RKO (cell line): ENCODE measurements around the gene SRM.
A peak's percentile ranks its signal among the peaks of the same experiment; 100 is the strongest.
"Not testable (repeated sequence)": the region's sequence is repeated elsewhere in the genome, so short reads cannot be mapped to it uniquely, and the experiment has no call there.

Experiments
- DNase-seq: peaks from one replicate; pipeline ENCODE4 v3.0.0-alpha.2; 2016; ENCODE audit warnings: low spot score

SRM gene

DNA sequence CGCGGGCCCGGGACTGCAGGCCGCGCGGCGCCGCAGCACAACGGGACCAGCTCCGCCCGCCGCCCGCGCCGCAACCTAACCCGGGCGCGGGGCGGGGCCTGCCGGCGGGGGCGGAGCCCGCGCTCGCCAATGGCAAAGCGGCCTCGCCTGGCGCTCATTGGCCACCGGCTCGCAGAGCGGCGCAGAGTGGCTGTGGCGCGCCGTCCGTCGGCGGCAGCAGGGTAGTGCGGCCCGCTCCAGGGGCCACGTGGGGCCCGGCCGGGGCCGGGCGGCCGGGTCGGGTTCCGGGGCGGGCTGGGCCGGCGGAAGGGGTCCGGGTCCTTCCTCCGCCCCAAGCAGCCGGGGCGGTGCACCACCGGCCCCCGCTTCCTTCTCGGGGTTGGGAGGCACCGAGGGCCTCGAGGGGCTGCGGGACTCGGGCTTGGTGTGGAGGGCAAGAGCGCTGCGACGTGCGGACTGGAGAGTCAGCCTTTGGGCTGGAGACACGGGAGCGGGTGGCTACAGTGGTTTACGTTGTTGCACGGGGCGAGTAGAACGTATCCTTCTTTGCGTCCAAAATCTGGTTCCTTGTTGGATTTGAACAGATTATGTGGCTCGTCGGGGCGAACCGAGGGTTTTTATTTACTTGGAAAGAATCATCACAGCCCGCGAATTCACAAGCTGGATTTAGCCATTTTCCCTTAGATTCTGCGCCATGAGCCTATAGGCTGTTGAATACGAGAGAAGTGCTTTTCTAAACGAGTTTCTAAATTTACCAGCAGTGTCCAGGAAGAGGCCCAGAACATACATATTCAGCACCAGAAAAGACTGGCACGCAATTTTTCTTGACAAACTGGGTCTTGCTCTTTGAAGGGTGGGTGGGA is at the start of gene SRM:
Gene SRM (minus strand): TSS at position 51 of the 863 bp plus-strand sequence. CDS start 75 bp downstream, outside the sequence.
- peak; percentile 91 for DNase-seq

DNA sequence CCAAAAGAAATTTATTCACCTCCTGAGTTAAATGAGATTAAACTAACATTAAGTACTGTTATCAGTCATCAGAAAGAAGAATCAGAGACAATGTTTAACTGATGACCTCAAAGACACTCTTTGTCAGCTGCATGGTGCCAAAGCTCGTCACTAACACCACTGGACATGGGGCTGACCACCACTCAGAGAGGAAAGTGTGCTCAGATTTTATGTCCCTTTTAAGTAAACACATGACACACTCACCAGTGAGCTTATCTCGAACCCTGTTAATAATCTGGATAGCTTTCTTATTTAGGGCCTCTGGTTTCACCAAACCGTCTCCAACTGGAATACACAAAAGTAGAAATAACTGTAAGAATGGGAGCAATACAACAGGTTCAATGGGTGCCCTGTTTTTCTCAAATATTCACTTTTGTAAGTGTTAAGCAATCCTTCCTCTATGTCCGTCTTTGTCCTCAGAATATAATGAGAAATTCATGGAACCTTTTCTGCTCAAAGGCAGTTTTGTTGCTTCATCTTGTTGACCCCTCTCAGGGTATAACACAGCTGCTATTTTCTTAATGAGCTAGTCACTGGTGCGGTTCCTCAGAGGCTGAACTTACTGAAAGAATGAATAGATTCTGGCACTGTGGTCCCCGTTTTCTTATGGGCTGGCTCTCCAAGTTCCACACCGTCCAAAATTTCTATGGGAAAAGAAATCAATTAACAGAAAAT is 49.4 kb upstream of the SRM start:
- DNase-seq, result no peak

DNA sequence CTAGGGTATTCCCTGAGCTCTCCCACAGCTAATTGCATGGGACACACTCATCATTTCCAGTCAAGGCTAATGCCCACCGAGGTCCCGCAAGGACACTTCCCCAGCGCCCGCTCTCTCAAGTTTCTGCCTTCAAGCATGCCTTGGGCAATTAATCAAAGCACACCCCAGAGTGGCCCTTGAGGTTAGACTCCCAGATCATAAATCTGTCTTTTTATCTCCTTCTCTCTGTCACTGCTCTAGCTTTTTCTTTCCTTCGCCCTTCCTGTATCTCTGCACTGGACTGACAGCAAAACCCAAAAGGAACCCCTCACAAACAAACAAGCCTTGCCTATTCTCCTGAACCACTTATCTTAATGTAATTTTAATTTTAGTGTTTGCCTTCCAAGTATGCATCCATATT is 47.8 kb upstream of the SRM start:
- DNase-seq, result no peak

DNA sequence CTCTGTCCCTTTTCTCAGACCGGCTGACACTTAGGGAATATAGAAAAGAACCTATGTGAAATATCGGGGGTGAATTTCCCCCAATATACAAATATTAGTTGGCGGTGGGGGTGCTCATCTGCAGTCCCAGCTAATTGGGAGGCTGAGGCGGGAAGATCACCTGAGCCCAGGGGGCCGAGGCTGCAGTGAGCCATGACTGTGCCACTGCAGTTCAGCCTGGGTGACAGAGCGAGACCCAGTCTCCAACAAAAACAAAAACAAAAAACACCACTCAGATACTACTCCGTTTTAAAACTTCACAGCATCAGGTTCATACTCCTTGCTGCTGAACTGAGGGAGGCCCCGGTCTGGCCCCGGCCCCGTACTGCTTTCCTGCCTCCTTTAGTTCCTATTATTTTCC is 45.8 kb upstream of the SRM start:
- DNase-seq, result no peak

DNA sequence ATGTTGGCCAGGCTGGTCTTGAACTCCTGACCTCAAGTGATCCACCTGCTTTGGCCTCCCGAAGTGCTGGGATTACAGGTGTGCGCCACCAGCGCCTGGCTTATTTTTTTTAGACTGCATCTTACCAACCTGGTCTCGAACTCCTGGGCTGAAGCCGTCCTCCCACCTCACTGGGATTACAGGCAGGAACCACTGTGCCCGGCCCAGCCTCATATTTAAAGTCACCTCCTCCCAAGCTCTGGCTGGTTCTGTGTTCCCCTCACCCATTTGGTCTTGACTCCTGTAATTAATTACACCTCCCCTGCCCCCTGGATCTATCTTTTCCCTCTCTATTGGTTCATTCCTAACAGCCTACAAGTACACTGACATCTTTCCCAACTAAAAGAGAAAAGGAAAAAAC is 41.5 kb upstream of the SRM start:
- DNase-seq, result no peak

DNA sequence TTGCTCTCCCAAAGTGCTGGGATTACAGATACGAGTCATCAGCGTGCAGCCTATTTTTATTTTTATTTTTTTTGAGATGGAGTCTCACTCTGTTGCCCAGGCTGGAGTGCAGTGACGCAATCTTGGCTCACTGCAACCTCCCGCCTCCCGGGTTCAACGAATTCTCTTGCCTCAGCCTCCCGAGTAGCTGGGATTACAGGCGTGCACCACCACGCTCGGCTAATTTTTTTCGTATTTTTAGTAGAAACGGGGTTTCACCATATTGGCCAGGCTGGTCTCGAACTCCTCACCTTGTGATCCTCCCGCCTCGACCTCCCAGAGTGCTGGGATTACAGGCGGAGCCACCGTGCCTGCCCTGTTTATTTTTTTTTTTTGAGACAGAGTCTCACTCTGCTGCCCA is 41.0 kb upstream of the SRM start:
- DNase-seq, result not testable (repeated sequence)

DNA sequence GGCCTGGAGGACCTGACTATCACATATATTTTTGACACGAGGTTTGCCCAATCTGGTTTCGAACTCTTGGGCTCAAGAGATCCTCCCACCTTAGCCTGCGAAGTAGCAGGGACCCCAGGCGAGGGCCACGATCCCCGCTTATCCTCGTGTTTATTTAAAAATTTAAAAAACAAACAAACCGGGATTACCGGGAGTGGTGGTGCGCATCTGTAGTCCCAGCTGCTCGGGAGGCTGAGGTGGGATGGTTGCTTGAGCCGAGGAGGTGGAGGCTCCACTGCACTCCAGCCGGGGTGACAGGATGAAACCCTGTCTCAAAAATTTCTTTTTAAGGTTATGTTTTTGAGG is 40.3 kb upstream of the SRM start:
- DNase-seq, result no peak

DNA sequence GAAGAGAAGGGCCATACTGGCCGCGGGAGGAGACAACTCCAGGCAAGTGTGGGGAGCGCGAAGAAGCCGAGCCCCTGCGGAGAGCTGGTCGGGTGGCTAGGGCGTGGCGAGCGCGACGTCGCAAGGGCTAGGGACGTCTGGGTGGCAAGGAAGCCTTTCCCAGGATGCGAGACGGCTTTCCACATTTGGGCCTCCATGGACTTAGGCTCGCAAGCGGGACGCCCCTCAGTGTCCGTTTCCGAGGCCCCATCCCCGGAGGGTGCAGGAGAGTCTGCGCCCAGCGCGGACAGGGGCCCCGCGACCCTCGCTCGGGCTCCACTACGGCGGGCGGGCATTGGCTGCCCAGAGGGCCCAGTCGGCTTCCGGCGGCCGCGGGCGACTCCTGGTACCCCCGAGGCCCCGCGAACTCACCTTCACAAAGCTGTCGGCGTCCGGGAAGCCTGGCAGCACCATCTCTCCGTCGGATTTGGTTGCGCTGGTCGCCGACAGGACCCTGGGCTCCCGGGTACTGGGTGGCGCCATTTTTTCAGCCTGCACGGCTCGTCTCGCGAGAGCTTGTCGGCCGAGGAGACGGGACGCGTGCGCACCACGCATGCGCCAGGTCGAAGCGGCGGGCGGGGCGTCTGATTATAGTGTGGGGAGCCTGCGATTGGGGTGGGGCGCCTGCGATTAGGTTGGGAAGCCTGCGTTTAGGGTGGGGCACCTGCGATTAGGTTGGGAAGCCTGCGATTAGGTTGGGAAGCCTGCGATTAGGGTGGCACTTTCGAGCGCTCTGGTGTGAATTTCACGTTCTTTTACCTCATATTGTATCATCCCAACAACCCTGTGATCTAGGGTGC is 39.7 kb upstream of the SRM start, which contains the start of gene EXOSC10:
Gene EXOSC10 (minus strand): TSS at position 560 of the 839 bp plus-strand sequence. CDS start 38 bp downstream, at position 522.
- peak; percentile 90 for DNase-seq

DNA sequence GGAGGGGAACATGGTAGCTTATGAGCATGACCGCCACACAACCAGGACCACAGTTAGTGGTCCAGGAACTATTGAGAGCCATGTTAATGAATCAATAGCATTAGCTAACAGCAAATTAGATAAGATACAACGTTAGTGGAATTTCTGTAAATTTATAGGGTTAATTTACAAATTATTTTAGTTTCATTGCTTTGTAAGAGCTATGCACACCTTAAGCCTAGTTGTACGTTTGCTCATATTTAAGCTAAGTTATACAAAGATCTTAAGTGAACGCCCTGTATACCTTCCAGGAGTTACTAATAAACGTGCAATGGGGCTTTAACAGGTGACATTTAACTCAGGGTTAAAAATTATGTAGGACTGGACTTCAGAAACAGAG is 39.1 kb upstream of the SRM start:
- no peak for DNase-seq

DNA sequence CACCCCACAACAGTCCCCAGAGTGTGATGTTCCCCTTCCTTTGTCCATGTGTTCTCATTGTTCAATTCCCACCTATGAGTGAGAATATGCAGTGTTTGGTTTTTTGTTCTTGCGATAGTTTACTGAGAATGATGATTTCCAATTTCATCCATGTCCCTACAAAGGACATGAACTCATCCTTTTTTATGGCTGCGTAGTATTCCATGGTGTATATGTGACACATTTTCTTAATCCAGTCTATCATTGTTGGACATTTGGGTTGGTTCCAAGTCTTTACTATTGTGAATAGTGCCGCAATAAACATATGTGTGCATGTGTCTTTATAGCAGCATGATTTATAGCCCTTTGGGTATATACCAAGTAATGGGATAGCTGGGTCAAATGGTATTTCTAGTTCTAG is 24.0 kb upstream of the SRM start:
- DNase-seq, result not testable (repeated sequence)

DNA sequence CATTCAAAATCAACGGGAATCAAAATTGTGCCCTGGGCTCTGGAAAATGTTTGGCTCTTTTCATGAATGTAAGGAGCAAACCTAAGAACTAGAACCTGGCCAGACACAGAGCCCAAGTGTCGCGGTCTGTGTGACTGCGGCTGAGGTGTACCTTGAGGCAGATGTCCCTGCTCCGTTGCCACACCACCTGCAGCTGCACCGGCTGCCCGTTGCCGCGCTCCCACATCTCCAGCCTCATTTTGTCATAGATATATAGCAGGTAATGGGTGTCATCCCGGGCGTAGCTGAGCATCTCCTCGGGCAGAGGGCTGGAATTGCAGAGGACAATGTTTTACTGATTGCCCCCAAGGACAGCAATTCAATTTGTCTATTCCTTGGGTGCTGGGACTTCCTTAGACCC is 21.1 kb upstream of the SRM start:
- DNase-seq, result no peak

DNA sequence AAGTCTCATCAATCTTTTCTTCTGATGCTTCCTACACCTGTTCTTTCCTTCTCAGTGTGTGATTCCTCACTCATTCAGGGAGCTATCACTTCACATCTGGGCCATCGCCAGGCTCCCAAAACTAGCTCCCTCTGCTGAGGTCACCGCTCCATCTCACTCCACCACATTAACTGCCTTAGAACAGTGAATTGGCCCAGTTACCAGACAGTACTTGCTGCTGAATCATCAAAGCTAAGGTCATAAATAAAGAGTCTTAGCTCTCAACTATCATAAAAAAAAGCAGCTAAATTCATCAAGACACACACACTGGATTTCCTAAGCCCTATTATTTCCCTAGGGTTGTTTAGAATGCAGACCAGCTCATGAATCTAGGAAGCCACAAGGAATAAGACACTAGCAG is 18.8 kb upstream of the SRM start:
- DNase-seq, result no peak

DNA sequence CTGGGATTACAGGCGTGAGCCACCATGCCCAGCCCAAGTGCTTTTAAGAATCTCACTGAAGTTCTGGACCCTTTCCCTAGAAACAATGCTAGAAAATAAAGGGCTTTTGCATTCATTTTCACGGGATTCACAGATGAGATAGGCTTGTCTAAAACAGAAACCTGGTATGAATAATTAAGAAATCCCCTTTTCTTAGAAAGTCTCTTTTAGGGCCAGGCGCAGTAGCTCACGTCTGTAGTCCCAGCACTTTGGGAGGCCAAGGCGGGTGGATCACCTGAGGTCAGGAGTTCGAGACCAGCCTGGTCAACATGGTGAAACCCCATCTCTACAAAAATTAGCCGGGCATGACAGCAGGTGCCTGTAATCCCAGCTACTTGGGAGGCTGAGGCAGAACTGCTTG is 13.6 kb upstream of the SRM start:
- DNase-seq, result not testable (repeated sequence)

DNA sequence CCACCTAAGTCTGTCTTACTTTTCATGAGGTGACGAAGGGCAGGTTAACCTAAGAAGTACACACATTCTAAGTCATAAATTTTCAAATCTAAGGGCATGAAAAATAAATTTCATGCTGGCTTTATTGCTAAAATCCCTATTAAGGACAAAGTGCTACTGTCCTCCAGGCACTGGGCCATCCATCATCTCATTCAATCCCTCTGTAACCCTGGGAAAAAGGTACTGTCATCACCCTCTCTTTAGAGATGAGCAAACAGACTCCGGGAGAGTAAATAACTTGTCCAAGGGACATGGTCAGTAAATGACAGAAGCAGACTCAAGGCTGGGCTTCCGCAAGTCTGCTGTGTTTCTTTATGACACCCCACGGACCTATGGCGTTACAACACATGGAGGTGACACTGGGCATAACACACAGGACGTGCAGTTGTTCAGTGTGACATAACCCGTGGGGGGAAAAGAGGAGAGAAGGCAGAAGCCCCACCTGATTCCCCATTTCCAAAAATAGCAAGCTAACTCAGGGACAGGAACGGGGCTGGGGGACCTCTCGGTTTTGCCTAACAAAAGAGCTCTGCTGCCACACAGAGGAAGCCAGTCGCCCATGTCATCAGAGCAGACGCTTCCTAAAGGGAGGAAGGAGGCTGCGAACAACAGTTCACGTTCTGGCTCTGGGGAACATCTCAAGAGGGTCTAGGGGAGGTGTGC is 12.5 kb upstream of the SRM start:
- DNase-seq, result no peak

DNA sequence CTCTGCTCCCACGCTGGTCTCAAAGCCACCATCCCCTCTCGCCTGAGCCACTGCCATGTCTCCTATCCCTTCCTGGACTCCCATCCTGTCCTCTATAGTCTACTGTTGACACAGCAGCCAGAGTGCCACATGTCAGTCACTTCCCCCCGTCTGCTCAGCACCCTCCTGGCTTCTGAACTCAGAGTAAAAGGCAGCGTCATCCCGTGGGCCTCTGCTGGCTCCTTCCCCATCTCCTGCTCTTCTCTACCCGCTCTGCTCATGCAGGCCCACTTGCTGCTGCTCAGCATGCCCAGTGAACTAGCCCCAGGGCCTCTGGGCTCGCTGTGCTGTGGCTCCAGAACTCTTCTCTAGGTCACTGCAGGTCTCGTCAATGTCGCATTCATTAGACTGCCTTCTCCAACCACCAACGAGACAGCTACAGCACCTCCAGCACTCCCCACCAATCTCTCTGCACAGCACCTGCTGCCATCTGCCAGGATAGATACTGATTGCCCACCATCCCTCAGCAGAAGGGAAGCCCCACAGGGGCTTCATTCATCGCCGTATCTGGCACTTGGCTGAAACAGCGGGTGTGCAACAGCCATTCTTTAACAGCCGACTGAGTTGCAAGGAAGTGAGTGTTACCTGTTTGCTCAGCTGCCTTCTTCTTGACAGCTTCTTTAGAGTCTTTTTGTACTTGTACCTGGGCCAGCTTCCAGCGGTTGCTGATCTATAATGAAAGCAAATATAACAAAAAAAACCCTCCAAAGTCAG is 11.8 kb upstream of the SRM start:
- no peak for DNase-seq

DNA sequence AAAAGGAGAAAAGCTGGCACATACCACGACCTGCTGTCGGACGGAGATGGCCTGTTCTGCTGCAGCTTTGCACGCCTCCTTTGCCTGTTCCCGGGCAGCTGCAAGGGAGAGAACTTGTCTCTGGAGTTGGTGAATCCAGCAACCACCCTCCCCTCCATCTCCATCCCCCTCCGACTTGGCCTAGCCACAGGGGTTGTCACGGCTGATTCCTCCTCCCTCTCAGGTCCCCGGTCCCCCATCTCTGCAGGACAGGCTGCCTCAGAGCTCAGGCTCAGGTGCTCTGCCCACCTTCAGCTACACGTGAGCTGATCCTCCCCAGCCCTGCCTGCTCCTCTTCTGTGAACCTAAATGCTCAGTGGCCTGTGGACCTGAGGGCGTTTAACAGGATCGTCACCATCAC is 11.1 kb upstream of the SRM start:
- no peak for DNase-seq

DNA sequence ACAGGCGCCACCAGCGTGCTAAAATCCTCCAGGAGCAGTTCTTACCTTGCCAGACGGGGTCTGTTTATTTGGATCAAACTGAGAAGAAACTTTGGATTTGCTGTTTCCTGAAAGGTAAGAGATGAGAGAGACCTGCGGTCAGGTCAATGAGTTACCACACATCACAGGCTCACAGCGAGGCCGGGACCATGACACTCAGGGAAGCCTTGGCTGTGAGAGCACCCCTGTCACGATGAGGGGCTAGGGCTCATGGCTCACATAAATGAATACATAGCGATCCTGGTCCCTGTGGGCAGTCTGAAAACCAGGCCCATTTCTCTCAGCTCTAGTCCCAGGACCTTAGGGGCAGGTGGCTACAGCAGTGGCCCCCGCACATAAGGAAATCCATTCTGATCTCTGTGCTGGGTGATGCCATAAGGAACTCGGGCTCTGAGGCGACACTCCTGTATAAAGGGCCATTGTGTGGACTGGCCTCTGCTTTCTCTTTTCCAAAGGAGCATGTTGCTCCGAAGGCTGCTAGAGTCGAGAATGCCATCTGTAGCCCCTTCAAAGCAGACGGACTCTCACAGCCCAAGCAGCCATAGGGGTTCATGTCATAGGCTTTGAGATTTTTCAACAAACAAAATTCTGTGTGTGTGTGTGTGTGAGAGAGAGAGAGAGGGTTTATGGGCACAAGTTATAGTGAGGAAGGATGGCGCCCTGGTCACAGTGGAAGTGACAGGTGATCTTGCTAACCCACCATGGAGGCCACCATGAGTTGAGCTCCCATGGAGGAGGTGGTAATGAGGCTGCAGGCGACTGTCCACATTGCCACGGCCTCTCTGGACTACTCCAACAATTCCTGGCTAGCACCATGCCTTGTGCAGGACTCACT is 9.0 kb upstream of the SRM start:
- no peak for DNase-seq

DNA sequence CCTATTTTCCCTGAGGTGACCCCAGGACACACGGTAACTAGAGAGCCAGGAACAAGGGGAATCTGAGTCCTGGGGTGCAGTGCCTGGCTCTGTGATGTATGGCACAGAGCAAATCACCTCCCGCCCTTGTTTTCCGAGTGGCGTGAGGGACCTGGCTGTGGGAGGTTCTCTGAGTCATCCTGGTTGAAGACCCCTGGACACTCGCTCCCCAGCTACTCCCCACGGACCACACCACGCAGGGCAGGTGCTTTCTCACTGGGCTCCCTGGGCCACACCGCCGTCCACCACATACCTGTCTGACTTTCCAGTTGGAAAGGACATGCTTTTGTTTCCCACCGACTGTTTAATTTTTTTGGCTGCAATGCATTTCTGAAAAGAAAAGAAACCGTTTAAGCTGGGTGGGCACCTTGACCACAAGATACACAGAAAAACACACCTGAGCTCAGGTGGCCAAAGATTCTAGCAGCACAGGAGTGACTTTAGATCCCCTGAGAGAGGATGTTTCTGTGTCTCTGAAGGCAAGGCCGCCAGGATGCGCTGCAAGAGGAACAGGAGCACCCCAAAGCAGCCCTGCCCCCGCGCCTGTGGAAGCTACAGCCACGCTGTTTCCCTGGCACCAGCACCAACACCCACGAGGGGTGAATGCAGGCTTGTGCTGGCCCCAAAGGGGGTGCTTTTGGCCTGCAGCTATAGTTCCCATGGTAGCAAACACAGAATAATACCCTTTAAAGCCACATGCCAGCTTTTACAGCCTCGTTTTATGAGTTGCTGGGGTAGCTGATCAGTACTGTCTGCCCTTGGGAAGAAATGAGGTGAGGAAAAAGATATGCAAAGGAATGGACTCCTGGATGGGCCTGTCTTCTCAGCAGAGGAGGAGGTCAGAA is 8.1 kb upstream of the SRM start:
- DNase-seq, result no peak

DNA sequence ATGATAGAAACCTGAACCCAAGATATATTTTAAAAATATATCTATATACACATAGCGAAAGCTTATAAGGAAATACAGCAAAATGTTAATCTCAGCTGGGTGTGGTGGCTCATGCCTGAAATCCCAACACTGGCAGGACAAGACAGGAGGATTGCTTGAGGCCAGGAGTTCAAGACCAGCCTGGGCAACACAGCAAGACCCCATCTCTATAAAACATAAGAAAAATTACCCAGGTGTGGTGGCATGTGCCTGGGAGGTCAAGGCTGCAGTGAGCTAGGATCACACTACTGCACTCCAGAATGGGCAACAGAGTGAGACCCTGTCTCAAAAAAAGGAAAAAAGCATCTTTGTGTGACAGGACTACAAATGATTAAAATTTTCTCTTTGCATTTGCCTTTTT is 6.0 kb upstream of the SRM start:
- DNase-seq, result no peak
